Thyroid gland (tissue), 4 donors: ENCODE results near the gene SP1.

Experiments
- POLR2A ChIP-seq, 2 donors: fragments of 450-650 bp; IDR thresholded peaks; one replicate each; pipeline ENCODE4 v1.6.1; 2017; ENCODE audit warnings: antibody characterized with exemption in 2 of 2, mild to moderate bottlenecking in 2 of 2, moderate library complexity in 1 of 2
- TF ChIP-seq, protein P1 (sequence below), 6 experiments: fragments of 200-600 bp in 3 of 6; fragments of 450-650 bp in 3 of 6; sonication (generic) in 3 of 6; IDR thresholded peaks; one replicate each; pipeline ENCODE4 v1.5.1; 2016 to 2019; ENCODE audit warnings: antibody characterized with exemption in 6 of 6, mild to moderate bottlenecking in 2 of 6, inconsistent platforms in 1 of 6, moderate library complexity in 1 of 6

DNA sequence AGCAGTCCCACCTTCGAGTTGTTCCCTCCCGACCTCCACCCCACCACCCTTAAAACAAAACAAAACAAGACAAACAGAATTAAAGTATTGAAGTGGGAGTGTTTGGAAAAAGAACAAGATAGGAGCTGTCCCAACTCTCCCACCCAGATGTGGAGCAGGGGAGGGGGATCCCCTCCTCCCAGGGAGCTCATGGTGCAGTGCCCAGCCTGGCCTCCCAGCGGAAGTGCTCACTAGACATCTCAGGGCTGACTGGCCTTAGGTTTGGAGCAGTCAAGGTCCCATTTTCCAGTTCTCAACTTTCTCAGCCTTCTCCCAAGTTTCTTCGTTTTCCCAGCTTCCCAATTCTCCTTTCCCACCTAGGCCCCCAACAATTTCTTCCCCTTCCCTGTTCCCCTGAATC lies 46.7 kb upstream of the SP1 start:
- TF ChIP-seq POLR2A (IDR thresholded peaks at IDR 0.05) = no peak
- TF ChIP-seq, protein P1, sequence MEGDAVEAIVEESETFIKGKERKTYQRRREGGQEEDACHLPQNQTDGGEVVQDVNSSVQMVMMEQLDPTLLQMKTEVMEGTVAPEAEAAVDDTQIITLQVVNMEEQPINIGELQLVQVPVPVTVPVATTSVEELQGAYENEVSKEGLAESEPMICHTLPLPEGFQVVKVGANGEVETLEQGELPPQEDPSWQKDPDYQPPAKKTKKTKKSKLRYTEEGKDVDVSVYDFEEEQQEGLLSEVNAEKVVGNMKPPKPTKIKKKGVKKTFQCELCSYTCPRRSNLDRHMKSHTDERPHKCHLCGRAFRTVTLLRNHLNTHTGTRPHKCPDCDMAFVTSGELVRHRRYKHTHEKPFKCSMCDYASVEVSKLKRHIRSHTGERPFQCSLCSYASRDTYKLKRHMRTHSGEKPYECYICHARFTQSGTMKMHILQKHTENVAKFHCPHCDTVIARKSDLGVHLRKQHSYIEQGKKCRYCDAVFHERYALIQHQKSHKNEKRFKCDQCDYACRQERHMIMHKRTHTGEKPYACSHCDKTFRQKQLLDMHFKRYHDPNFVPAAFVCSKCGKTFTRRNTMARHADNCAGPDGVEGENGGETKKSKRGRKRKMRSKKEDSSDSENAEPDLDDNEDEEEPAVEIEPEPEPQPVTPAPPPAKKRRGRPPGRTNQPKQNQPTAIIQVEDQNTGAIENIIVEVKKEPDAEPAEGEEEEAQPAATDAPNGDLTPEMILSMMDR (IDR thresholded peaks at IDR 0.05) = no peak
